HG03558 (cell line): ENCODE results near the gene HOXB6.

Source experiments
- ATAC-seq: cut with Tn5 transposase; IDR thresholded peaks from one replicate; pipeline ENCODE4 v1.9.1; 2021; ENCODE audit warnings: moderate number of reproducible peaks; ENCODE audit not compliant: unreplicated experiment; ENCODE audit errors: extremely low read depth

Gene HOXB6

DNA sequence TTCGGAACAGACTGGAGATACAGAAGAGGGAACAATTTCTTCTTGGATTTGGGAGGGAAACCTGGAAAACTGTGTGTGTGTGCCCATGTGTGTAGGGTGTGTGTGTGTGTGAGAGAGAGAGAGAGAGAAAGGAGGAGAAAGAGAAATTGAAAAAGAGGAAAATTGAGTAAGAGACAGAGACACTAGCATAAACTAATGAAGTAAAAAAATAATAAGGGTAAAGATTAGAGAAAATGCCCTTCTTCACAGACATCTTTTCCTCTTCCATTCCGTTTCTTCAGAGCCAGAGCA is 46.0 kb downstream of the HOXB6 start:
- no peak for ATAC-seq

DNA sequence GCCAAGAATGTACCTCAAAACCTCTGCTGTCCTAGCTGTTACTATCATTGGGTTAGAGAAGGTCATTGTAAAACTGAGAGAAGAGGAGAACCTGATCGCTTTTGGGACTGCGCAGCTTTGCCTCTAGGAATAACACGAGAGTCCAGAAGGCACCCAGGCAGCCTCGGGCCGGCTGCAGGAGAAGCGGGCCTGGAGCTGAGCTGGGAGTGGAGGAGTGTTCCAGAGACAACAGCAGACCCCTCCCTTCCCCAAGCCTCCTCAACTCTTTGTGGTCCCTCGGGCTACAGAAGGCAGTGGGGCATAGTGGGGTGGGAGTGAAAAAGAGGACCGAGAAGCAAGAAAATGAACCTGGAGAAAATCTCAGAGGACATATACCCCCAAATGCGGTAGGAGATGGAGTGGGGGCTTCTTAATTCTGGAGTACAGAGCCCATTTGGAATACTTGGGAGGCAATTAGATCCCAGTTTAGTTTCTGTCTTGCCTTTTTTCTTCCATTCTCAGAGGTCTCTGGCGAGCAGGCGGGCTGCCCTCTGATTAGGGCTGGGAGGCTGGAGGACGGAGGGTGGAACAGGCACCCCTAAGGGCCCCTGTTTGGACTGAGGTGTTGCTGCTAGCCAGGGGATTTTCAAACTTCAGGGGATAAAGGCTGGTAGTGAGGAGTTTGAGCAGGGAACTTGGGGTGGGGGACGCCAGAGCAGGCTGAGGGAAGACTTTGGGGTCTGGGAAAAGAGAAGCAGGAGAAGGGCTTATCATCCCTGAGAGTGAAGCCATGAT is 46.5 kb downstream of the HOXB6 start:
- ATAC-seq, result no peak

DNA sequence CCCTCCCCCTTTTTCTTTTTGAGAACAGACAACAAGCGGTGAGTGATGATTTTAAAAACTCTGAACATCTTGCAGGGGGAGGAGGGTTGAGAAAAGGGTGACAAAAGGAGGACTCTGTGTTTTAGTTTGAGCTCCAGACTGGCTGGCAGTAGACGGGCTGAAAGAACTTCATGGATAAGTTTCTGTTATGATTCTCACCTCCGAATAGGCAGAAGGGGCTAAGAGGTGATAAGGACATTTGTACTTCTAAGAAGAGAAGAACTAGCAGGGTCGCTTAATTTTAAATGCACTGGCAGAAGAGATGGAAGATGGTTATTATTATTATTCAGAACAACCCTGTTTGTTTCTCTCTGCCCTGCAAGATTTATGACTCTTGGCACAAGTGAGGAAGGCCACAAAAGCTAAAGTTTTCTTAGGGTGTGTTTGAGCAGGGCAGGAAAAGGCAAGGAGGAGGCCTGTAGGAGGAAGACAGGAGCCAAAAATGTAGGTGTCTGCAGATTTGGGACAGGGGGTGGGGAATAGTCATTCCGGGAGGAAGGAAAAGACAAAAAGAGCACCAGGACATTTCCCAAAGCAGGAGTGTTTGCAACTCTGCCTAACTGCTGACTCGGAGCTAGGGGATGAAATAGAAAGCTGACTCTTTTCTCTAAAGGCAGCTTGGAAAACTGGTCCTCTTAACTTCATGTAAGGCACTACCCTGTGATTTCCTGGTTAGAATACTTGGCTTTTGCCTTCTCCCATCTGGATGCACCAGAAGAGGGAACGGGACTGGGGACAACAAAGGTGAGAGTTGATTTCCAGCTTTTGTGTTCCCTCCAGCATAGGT is 48.0 kb downstream of the HOXB6 start:
- ATAC-seq, result no peak

DNA sequence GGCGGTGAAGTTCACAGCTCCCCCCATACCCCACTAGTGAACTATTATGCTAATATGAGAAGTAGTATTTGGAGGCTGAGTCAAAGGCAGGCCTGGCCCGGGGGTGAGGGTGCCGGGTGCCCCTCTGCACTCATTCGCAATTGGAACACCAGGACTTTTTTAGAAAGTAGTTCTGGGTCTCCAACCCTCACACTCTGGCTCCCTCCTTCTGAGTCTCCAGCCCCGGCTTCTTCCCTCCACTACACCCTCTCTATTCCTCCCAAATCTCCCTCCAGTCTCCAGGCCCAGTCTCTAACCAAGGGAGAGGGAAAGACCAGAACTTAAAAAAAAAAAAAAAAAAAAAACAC is 48.6 kb downstream of the HOXB6 start:
- no peak for ATAC-seq

DNA sequence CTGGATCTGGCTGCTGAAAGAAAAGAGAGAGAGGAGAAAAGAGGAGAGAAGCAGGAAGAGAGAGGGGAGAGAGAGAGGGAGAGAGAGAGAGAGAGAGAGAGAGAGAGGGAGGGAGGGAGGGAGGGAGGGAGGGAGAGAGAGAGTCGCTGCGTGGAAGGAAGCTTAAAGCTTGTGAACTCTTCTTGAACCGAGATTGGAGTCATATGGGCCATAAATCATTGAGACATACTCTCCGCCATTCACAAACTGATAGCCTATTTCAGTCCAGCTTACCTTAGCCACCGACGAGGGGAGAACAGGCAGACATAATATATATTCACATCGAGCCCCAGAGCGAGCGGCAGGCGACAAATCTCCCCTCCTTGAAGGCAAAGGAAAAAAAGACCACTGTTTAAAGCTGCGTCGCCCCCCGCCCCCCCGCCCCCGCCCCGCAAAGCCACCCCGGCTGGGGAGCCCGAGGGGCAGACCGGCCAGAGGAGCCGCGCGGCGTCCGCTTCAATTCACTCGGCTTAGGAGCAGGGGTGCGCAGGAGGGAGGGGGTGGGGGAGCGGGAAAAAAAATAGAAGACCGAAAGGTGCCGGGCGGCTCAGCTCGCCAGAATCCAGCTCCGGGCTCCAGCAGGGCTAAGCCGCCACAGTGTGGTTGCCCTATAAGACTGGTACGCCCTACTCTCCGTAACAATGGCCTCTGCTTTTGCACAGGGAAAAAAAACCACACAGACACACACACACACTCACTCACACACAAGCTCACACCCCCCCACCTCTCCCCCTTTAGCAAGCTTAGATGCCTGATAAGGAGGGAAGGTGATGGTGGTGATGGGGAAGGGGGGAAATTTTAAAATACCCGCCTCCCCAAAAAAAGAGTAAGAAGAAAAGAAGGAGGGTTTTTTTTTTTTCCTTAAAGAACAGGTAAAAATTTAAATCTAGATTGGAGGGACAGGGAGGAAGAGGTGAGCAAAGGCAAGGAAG is 49.2 kb downstream of the HOXB6 start:
- no peak for ATAC-seq

DNA sequence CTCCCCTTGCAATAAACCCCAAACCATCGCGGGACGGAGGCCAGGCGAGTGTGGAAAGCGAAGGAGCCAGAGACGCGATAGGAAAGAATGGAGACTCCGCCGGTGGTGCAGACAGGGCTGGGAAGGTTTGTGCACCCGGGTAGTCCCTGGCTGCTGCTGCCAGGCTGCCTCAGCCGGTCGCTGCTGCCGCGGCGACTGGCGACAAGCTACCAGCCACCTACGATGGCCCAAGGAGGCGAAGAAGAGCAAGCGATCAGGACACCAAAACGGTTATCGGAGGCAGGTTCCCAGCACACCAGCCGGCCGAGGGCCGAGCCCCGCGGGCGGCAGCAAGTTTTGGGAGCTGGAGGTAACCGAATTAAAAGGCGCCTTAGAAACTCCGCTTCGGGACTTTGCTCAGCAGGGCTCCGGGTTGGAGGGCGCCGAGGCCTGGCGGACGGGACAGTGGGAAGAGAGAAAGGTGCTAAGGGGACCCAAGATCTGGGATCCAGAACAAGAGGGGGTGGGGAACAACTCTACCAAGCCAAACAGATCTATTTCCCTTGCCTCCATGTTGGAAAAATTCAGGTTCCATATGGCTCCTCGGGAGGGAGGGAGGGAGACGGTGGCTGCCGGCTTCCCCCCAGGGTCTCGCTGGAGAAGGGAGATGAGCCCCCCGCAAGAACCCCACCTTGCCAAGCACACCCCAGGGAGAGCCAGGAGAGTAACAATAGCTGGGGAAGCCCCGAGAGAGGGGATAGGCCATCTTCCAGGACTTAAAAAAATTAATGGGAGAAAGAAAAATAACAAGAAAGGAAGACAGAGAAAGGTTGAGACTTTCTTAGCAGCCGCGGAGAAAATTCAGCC is 50.2 kb downstream of the HOXB6 start:
- no peak for ATAC-seq

DNA sequence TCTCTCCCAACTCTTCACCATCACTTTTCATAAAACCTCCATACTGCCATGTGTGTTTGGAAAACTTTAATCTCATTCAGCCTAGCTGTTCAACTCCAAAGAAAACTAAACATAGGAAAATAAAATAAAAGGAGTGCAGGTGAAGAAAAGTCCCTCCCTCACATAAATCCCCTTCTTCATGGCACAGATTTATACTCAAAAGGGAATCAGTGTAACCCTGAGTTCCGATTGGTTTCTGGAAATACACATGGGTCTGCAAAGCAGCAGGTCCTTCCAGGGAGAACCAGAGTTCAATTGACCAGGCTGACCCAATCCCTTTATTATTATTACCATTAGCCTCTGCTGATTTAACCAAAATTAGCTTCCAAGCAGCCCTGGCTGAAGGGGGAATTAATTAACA is 51.0 kb downstream of the HOXB6 start:
- no peak for ATAC-seq

DNA sequence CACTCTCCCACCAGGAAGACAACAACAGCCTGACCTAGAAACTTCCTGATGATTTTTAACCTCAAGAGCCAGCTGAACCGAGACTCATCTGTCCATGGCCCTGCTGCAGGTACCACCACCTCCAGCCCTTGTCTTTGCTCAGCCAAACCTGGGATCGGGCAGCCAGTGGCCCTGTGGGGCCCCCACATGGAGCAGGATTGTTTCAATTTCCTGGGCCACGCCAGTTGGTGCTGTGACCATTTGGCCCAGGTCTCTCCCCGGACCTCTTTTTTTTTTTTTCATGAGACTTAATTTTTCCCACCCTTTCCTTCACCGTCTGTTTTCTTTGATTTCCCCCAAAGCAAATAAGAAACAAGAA is 51.6 kb downstream of the HOXB6 start:
- ATAC-seq, result no peak

DNA sequence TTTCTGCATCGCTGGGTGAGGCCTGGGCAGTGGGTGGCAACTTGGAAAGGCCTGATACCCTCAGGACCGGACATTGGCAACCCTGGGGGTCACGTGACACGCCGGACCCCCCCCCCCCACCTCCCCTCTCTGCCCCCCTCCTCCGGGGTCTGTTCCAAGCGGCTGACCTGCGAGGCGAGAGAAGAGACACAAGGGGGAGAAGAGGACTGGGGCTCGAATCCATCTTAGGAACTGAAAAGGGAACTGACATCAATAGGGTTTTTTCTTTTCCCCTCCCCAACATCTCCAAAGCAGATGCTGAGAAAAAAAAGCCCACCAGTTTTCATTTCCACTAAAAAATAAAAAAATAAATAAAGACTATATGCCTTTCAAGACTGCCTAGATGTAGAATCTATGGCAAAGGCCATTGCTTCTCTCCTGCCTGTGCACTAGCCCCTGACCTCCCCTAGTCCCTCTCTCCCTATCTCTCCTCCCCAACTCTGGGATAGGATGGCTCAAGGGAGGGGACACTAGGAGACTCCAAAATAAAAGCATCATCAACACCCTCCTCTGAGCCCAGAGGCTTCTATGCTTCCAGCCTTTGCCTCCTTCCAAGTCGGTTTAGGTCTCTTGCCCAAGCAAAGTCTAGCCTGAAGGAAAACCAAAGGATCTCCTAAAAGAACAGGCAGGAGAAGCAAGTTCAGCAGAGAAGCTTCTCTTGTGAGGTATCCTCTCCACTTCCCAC is 52.2 kb downstream of the HOXB6 start:
- ATAC-seq, result no peak

DNA sequence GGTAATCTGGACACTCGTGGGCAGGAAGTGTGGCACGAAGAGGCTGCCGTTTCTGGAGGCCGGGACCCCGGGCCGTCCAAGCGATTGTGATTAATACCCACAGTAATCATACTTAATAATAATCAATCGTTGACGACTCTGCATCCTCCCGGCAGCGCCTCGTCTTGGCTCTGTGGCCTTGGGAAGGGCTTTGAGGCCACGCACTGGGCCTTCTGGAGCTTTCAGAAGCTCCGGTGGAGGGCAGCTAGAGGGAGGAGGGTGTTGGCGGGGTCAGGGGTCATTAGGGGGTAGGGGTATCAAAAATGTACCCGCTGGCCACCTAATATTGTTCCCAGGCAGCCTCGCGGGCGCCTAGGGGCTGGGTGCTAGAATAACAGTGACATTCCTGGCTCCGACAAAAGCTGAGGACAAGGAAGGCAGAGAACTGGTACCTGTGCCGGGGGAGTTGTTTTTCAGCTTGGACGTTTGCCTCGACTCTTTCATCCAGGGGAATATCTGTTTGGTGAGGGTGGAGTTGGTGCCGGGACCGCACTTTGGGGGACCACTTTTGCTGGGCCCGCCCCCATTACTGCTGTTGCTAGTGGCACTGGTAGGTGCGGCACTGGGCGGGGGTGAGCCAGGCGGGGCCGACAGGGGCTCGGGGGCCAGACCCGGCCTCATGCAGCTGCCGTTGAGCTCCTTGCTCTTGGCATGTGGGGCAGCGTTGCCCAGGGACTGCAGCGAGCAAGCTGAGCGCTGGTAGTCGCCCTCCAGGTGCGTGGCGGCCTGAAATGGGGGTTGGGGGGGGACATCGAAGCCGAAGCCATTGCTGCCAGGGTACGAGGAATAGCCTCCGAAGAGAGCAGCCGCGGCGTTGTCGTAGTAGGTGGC is 53.0 kb downstream of the HOXB6 start:
- no peak for ATAC-seq

DNA sequence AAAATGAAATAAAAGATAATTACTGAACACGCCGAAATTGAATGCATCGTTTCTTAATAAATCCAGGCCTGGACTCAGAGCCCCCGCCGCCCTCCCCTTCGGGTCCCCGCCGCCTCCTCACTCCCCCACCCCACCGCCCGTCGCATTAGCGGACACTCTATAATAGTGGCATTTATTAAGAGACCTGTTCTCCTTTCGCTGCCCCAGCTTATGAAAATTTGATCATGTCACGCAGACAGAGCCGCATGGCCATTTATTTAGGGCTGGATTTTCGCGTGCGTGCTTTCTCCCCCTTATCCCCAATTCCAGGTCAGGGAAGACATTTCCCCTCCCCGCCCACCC is 53.6 kb downstream of the HOXB6 start:
- ATAC-seq, result no peak

DNA sequence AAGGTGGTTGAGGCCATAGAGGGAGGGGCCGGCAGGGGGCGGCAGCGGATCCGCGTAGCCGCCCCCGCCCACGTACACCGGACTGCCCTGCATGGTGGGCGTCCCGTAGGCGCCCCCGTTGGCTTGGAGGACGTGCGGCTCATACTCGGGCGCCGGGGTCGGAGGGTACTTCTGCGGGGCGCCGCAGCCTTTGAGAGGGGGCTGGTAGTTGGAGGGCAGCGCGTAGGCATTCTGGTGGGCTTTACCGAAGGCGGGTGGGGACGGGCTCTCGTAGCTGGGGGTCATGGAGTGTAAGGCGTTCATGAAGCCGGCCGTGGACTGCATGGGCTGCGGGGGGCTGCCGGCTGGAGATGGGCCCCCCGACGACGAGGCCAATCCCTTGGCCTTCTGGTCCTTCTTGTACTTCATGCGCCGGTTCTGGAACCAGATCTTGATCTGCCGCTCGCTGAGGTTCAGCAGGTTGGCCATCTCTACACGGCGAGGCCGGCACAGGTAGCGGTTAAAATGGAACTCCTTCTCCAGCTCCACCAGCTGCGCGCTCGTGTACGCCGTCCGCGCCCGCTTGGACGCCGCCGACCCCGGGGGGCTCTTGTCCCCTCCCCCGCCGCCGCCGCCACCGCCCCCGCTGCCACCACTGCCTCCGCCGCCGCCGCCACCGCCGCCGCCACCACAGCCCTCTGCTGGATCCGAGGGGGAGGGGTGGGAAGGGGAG is 54.1 kb downstream of the HOXB6 start:
- no peak for ATAC-seq

DNA sequence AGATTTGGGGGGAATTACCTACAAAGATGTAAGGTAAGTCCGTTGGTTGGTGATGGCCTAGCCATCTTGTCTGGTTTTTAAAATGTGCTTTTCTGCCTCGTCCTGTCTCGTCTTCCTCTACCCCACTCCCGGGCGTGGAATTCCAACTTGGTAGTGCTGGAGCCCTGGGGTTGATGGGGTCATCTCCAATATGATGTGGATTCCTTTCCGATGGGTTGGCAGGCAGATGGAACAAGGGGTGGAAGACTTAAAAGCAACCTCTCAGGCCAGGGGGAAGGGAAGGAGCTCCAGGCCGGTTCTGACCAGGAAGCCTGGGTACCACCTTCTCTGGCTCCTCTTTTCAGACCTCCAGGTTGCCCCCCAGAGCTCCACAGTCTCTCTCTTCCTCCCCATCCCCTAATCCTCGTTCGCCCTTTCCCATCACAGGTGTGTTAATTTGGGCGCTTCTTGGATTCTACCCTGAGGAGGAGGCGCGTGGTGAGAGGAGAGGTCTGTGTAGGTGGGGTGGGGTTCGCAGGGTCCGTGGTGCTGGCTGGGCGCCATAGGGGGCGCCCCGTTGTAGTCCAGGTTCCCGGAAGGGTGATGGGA is 54.8 kb downstream of the HOXB6 start:
- no peak for ATAC-seq

DNA sequence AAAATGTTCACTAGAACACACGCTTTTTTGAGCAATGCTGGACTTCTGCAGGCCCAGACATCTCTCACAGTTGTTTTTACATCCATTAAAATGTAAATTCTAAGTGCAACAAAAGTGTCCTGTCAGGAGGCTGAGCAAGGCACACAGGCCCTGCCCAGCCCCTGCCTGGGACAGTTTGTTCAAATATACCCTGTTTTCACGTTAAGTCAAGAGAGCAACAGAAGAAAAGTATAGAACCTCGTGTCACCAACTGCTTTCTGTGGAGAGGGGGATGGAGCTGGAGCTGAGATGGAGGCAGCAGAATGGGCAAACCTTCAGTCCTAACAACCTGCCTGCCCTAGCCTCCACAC is 55.5 kb downstream of the HOXB6 start:
- no peak for ATAC-seq

DNA sequence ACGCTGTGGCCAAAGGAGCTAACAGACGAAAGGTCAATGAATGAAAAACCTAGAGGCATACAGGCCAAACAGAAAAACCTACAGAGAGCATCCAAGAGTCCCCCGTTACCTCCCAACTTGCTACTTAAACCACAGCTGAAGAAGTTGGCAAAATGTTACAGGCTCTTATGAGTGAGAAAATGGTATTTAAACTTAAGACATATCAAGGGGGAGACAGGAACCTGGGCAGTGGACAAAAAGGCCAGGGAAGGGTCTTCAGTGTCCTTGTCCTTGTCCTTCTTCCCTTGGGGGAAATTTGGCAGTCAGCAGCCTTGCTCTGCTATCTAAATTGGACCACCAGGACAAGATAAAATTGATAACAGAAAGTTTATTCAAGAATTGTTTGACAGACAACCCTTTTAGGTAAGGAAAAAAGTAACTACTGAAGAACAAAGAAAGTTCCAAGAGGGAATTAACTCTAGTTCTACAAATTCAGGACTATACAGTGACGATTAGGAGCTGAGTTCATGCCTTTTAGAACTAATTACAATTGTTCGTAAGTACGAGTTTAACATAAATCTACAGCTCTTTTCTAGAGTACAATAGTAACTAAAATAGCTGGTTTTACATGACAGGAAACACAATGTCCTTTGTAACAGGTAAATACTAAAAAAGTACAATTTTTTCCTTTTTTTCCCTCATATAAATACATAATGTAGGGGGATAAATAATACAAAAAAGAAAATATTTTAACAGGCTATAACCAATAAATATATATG is 56.1 kb downstream of the HOXB6 start:
- no peak for ATAC-seq

DNA sequence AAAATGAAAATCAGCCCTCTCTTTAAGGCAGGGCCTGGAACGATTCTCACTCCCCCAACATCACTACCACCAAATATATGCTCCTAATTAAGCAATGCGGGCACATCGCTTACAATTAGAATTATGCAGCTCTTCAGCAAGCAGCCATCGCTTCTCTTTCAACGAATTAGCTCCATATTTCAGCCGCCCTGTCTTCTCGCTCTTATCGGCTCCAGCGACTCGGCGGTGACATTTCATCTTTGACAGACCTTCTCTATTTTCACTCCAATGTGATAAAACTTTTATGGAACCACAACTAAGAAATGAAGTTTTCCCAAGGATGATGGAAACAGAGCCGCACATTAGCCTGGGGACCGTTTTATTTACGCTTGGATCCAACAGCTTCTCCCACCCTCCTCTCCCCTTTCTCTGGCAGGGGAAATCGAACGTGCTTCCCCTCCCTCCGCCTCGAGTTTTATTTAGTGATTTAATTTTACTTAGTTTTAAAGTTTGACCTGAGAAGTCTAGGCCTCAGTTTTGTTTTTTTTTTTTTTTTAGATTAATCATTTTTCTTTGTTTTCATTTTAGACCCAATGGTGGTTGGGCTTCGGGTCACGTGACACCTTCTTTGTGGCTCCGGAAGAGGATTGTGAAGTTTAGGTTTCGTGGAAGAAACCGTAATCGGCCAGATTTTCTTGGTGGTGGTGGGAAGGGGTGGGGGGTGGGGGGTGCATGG is 56.8 kb downstream of the HOXB6 start:
- no peak for ATAC-seq
